Transverse colon (tissue), 4 donors: ENCODE measurements around the gene BRK1. TPM values are rescaled to one million over a fixed set of nuclear protein-coding genes. Genes with fewer than 3 reads are reported as not detected.
"Not testable (repeated sequence)": the region's sequence is repeated elsewhere in the genome, so short reads cannot be mapped to it uniquely, and the experiment has no call there.

Experiments used
- DNase-seq: peaks from one replicate; pipeline ENCODE4 v3.0.0-alpha.2; 2019
- H3K27ac ChIP-seq, 4 donors: fragments of 200-600 bp; sonication (generic); 2 replicates each; pipeline ENCODE4 v1.5.1; 2016 to 2018; ENCODE audit warnings: inconsistent platforms in 4 of 4
- H3K27me3 ChIP-seq: fragments of 200-600 bp; sonication (generic); 2 replicates; pipeline ENCODE4 v1.5.1; 2017; ENCODE audit warnings: inconsistent platforms
- H3K36me3 ChIP-seq, 4 donors: fragments of 200-600 bp; sonication (generic); 2 replicates each; pipeline ENCODE4 v1.5.1; 2017 to 2019; ENCODE audit warnings: inconsistent platforms in 4 of 4
- H3K4me1 ChIP-seq, 4 donors: fragments of 200-600 bp; sonication (generic); 2 replicates each; pipeline ENCODE4 v1.5.1; 2017 to 2020; ENCODE audit warnings: inconsistent platforms in 4 of 4
- H3K4me3 ChIP-seq, 4 donors: fragments of 200-600 bp; sonication (generic); 1 replicate in 1 of 4; 2 replicates in 3 of 4; pipeline versions ENCODE4 v1.5.1 to v1.6.1; 2017 to 2019; ENCODE audit warnings: inconsistent platforms in 4 of 4
- H3K9me3 ChIP-seq, 2 donors: fragments of 200-600 bp; sonication (generic); 2 replicates each; pipeline ENCODE4 v1.5.1; 2017 to 2019; ENCODE audit warnings: inconsistent platforms in 2 of 2
- CTCF ChIP-seq, 5 experiments: fragments of 200-600 bp in 3 of 5; fragments of 450-650 bp in 2 of 5; sonication (generic) in 3 of 5; IDR thresholded peaks; 1 replicate in 2 of 5; 2 replicates in 3 of 5; pipeline ENCODE4 v1.5.1; 2016 to 2017; ENCODE audit warnings: antibody characterized with exemption in 5 of 5, inconsistent platforms in 3 of 5, mild to moderate bottlenecking in 2 of 5, moderate library complexity in 1 of 5
- EP300 ChIP-seq: sonication (generic); formaldehyde crosslinking; IDR thresholded peaks from one replicate; pipeline ENCODE4 v1.6.1; 2017; ENCODE audit warnings: antibody characterized with exemption, low read depth
- POLR2A ChIP-seq: fragments of 450-650 bp; IDR thresholded peaks from one replicate; pipeline ENCODE4 v1.6.1; 2016; ENCODE audit warnings: antibody characterized with exemption, mild to moderate bottlenecking, moderate library complexity
- POLR2AphosphoS5 ChIP-seq, 3 donors: sonication (generic); formaldehyde crosslinking; IDR thresholded peaks; one replicate each; pipeline ENCODE4 v1.6.1; 2016; ENCODE audit warnings: antibody characterized with exemption in 3 of 3
- WGBS, 2 donors: methylation state at CpG; one replicate each; pipeline ENCODE4 v1.1.5; 2018; ENCODE audit warnings: low coverage in 1 of 2; 5-methylcytosine and 5-hydroxymethylcytosine counted together
- in situ Hi-C, 4 donors: fragments of 200-750 bp; cut with MboI; loops; one replicate each; pipeline versions ENCODE4 v1.15.0 to v1.15.1; 2017; ENCODE audit warnings: low sequenced_read_pairs in 3 of 4, low pct_ligation_motif_present in 1 of 4, low pct_unique_long_range_greater_than_20kb in 1 of 4
- intact Hi-C: fragments of 100-400 bp; cut with DNase I; formaldehyde crosslinking; loops from one replicate; pipeline ENCODE4 v1.15.1; 2023; ENCODE audit warnings: low total_unique reads
- total RNA-seq, 4 donors: library from RNA; depleted of rRNA; stranded (reverse); fragments of >200 nt; gene quantifications; one replicate each; pipeline ENCODE4 v1.1.0, GENCODE V29; 2016

BRK1 gene
- total RNA-seq, 4 donors from 2014 or later = 37.0 to 88.8 (median 72.5) TPM

GRCh38 chr3:10160925-10161324 lies 45.5 kb downstream of the BRK1 start:
- in situ Hi-C loops = loop anchor here in 3 of 4 donors (10.0 kb wide), 2 partner anchors 54 to 64 kb away; no protein-coding TSS in a partner anchor
- intact Hi-C loops = loop anchor here (10.0 kb wide), 1 partner anchor 64 kb away; no protein-coding TSS in a partner anchor
- TF ChIP-seq POLR2A (no peak), EP300 (no peak), POLR2AphosphoS5 (IDR thresholded peaks at IDR 0.05) (no peak), CTCF (IDR thresholded peaks at IDR 0.05) (no peak)
- H3K36me3 ChIP-seq = no peaks in the 10 kb centered on the region
- H3K9me3 ChIP-seq = no peaks in the 10 kb centered on the region
- H3K27me3 ChIP-seq = no peaks in the 10 kb centered on the region
- H3K4me1 ChIP-seq = peaks cover 0 to 9% (median 6%) of the 10 kb centered on the region in 4 donors
- H3K4me3 ChIP-seq = no peak overlapping the region
- no peak for DNase-seq
- WGBS, 2 donors = 75 to 93% methylated on average over 3 to 6 of the region's 6 CpGs
- H3K27ac ChIP-seq = no peak overlapping the region

- DNase-seq = no peak
- in situ Hi-C loops = loop anchor here in 3 of 4 donors (10.0 kb wide), 2 partner anchors 53 to 63 kb away; no protein-coding TSS in a partner anchor
- WGBS, 2 donors = 83 to 95% methylated on average over 2 to 6 of the region's 6 CpGs
- intact Hi-C loops = loop anchor here (10.0 kb wide), 1 partner anchor 63 kb away; no protein-coding TSS in a partner anchor
- Histone ChIP-seq H3K9me3 (no peaks in the 10 kb centered on the region), H3K36me3 (no peaks in the 10 kb centered on the region), H3K4me1 (peaks cover 0 to 9% (median 6%) of the 10 kb centered on the region in 4 donors), H3K4me3 (no peak overlapping the region), H3K27me3 (no peaks in the 10 kb centered on the region), H3K27ac (no peak overlapping the region)
- TF ChIP-seq POLR2AphosphoS5 (IDR thresholded peaks at IDR 0.05) = no peak
Observed at GRCh38 chr3:10162185-10162584, 46.7 kb downstream of the BRK1 start.

- intact Hi-C loops (loop anchor here (10.0 kb wide), 1 partner anchor 61 kb away; no protein-coding TSS in a partner anchor), in situ Hi-C loops (loop anchor here in 3 of 4 donors (10.0 kb wide), 2 partner anchors 51 to 61 kb away; no protein-coding TSS in a partner anchor)
- not testable (repeated sequence) for H3K9me3 ChIP-seq, H3K27ac ChIP-seq, H3K36me3 ChIP-seq, H3K4me1 ChIP-seq, H3K27me3 ChIP-seq, DNase-seq
- 63% methylated on average over 12 of the region's 12 CpGs; no CpG with 5 or more reads in 1 of the 2 donors for WGBS, 2 donors
- H3K4me3 ChIP-seq = peak overlapping the region in 3 of 4 donors; percentile 55 to 84 (median 79)
Observed at GRCh38 chr3:10164201-10164545, 48.7 kb downstream of the BRK1 start.

- Histone ChIP-seq H3K4me3 (peak within 1 kb of the TSS; percentile 55 to 84 (median 81)), H3K4me1 (peaks cover 0 to 9% (median 6%) of the 10 kb centered on the region in 4 donors), H3K27me3 (no peaks in the 10 kb centered on the region), H3K27ac (peak within 1 kb of the TSS; percentile 68 to 76 (median 70)), H3K9me3 (peaks cover 0 to 5% of the 10 kb centered on the region in 2 donors), H3K36me3 (no peaks in the 10 kb centered on the region)
- intact Hi-C loops = loop anchor here (10.0 kb wide), 1 partner anchor 60 kb away; no protein-coding TSS in a partner anchor
- in situ Hi-C loops = loop anchor here in 3 of 4 donors (10.0 kb wide), 2 partner anchors 50 to 60 kb away; no protein-coding TSS in a partner anchor
- peak; percentile 80 for DNase-seq
- TF ChIP-seq CTCF (IDR thresholded peaks at IDR 0.05) = peak; percentile 67 to 99 (median 98)
- no peak for TF ChIP-seq EP300
- peak; percentile 50 to 66 (median 65) for TF ChIP-seq POLR2AphosphoS5 (IDR thresholded peaks at IDR 0.05)
- TF ChIP-seq POLR2A = peak; percentile 29
- 3% methylated on average over 74 of the region's 76 CpGs; no CpG with 5 or more reads in 1 of the 2 donors for WGBS, 2 donors
Observed at GRCh38 chr3:10164546-10165393, 49.3 kb downstream of the BRK1 start, which contains the start of gene IRAK2. Gene IRAK2 (plus strand): TSS chr3:10164919. CDS start chr3:10164955, 36 bp downstream.

- DNase-seq = no peak
- Histone ChIP-seq H3K27me3 (no peaks in the 10 kb centered on the region), H3K4me1 (peaks cover 0 to 13% (median 7%) of the 10 kb centered on the region in 4 donors), H3K9me3 (peaks cover 0 to 5% of the 10 kb centered on the region in 2 donors), H3K4me3 (no peak overlapping the region), H3K36me3 (no peaks in the 10 kb centered on the region), H3K27ac (no peak overlapping the region)
- intact Hi-C loops = loop anchor here (10.0 kb wide), 1 partner anchor 59 kb away; no protein-coding TSS in a partner anchor
- WGBS, 2 donors = 93 to 97% methylated on average over 5 of the region's 5 CpGs
- in situ Hi-C loops = loop anchor here in 3 of 4 donors (10.0 kb wide), 2 partner anchors 49 to 59 kb away; no protein-coding TSS in a partner anchor
- TF ChIP-seq POLR2A = no peak
- TF ChIP-seq POLR2AphosphoS5 (IDR thresholded peaks at IDR 0.05) = no peak
- TF ChIP-seq EP300 = no peak
- TF ChIP-seq CTCF (IDR thresholded peaks at IDR 0.05) = no peak
Observed at GRCh38 chr3:10166213-10166604, 50.7 kb downstream of the BRK1 start.
